Epithelial cell of esophagus (primary cell): ENCODE measurements around the gene ZDHHC9.

Experiments
- DNase-seq: peaks from one replicate; pipeline ENCODE4 v3.0.0; 2010; ENCODE audit warnings: low read depth
- H3K4me3 ChIP-seq: 2 replicates; pipeline ENCODE4 v1.5.1; 2011; ENCODE audit warnings: mild to moderate bottlenecking, low read length, control low read depth
- TF ChIP-seq, protein P1 (sequence below): IDR thresholded peaks from 2 replicates; pipeline ENCODE4 v1.5.1; 2011; ENCODE audit warnings: low read depth, mild to moderate bottlenecking, low read length, control low read depth, inconsistent platforms; ENCODE audit not compliant: insufficient read depth; ENCODE audit errors: missing control alignments

The ZDHHC9 gene

GRCh38 chrX:129792586-129793291 lies 50.9 kb downstream of the ZDHHC9 start:
- no peak for DNase-seq
- TF ChIP-seq, protein P1, sequence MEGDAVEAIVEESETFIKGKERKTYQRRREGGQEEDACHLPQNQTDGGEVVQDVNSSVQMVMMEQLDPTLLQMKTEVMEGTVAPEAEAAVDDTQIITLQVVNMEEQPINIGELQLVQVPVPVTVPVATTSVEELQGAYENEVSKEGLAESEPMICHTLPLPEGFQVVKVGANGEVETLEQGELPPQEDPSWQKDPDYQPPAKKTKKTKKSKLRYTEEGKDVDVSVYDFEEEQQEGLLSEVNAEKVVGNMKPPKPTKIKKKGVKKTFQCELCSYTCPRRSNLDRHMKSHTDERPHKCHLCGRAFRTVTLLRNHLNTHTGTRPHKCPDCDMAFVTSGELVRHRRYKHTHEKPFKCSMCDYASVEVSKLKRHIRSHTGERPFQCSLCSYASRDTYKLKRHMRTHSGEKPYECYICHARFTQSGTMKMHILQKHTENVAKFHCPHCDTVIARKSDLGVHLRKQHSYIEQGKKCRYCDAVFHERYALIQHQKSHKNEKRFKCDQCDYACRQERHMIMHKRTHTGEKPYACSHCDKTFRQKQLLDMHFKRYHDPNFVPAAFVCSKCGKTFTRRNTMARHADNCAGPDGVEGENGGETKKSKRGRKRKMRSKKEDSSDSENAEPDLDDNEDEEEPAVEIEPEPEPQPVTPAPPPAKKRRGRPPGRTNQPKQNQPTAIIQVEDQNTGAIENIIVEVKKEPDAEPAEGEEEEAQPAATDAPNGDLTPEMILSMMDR, result no peak
- no peak overlapping the region for H3K4me3 ChIP-seq

GRCh38 chrX:129791961-129792570 lies 51.6 kb downstream of the ZDHHC9 start:
- no peak overlapping the region for H3K4me3 ChIP-seq
- DNase-seq, result no peak
- TF ChIP-seq, protein P1, result no peak

DNA sequence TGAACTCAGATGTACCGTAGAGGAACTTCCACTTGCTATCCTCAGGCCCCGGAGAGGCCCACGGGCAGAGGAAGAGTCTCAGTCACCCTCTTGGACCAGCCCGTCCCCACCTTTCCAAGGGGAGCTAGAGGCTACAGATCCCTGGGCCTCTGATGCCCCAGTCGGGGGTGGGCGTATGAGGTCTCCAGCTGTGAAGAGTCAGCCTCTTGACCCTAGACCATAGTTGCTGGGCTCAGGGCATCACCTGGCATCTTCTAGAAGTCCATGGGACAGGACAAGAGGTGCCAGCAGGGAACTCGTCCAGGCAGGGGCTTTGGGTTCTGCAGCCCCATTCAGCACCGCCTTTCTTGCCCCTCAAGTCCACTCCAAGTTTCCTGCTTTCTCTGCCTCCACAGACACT lies 52.4 kb downstream of the ZDHHC9 start:
- TF ChIP-seq, protein P1, result no peak
- no peak for DNase-seq
- no peak overlapping the region for H3K4me3 ChIP-seq

DNA sequence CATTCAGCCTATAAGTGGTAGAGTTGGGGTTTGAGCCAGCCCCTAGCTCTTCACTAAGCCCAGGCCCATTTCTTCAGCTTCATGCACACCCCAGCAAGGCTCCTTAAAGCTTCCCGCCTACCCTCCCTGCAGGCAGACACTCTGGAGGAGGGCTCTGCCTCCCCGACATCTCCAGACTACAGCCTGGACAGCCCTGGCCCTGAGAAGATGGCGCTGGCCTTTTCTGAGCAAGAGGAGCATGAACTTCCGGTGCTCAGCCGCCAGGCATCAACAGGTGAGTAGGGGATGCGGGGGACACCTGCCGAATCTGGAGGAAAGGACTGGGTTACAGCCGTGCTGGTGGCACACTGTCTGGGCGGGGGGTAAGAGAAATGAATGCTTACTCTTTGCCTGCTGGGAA lies 52.9 kb downstream of the ZDHHC9 start:
- H3K4me3 ChIP-seq, result no peak overlapping the region
- no peak for DNase-seq
- TF ChIP-seq, protein P1, result no peak

GRCh38 chrX:129790146-129790545 lies 53.5 kb downstream of the ZDHHC9 start:
- no peak overlapping the region for H3K4me3 ChIP-seq
- DNase-seq, result no peak
- TF ChIP-seq, protein P1, result no peak

DNA sequence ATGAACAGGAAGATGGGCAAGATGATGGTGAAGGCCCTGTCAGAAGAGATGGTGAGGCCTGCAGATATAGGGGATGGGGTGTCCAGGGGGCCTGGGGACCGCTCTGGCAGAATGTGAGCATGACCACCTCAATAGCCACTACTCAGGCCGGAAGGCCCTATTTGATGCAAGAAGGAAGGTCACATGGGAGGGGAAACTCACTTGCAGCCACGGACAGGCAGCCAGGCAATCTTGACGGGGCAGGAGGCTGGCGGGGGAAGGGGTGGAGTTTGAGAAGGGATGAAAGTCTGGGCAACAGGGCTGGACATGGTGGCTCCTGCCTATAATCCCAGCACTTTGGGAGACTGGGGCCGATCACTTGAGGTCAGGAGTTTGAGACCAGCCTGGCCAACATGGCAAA lies 55.2 kb downstream of the ZDHHC9 start:
- TF ChIP-seq, protein P1, result no peak
- no peak overlapping the region for H3K4me3 ChIP-seq
- no peak for DNase-seq
